Trophoblast cell (in vitro differentiated cells and primary cell): ENCODE data around the gene SMG7.

Source experiments
- DNase-seq, 2 donors: peaks; one replicate each; pipeline ENCODE4 v3.0.0-alpha.2; 2016
- H2AFZ ChIP-seq: 2 replicates; pipeline ENCODE4 v1.6.1; 2013; ENCODE audit warnings: low read length, moderate library complexity, mild to moderate bottlenecking; ENCODE audit not compliant: insufficient read depth, poor library complexity
- H2AK5ac ChIP-seq: 2 replicates; pipeline ENCODE4 v1.6.1; 2013; ENCODE audit warnings: mild to moderate bottlenecking, low read length
- H2BK120ac ChIP-seq: 2 replicates; pipeline ENCODE4 v1.6.1; 2013; ENCODE audit warnings: low read length, mild to moderate bottlenecking, moderate library complexity; ENCODE audit not compliant: insufficient read depth, poor library complexity
- H2BK12ac ChIP-seq: 2 replicates; pipeline ENCODE4 v1.6.1; 2013; ENCODE audit warnings: mild to moderate bottlenecking, low read length, moderate library complexity
- H2BK5ac ChIP-seq: 2 replicates; pipeline ENCODE4 v1.6.1; 2013; ENCODE audit warnings: low read length, low read depth, moderate library complexity, mild to moderate bottlenecking; ENCODE audit not compliant: poor library complexity
- H3K14ac ChIP-seq: 2 replicates; pipeline ENCODE4 v1.6.1; 2013; ENCODE audit warnings: mild to moderate bottlenecking, low read length
- H3K18ac ChIP-seq: 2 replicates; pipeline ENCODE4 v1.6.1; 2013; ENCODE audit warnings: mild to moderate bottlenecking, low read length
- H3K23ac ChIP-seq: 2 replicates; pipeline ENCODE4 v1.6.1; 2013; ENCODE audit warnings: low read length
- H3K27ac ChIP-seq: 2 replicates; pipeline ENCODE4 v1.5.1; 2013; ENCODE audit warnings: low read depth, mild to moderate bottlenecking, inconsistent platforms, low read length, moderate library complexity
- H3K27me3 ChIP-seq: 2 replicates; pipeline ENCODE4 v1.6.1; 2013; ENCODE audit warnings: inconsistent platforms, mild to moderate bottlenecking, low read length, moderate library complexity; ENCODE audit not compliant: insufficient read depth
- H3K36me3 ChIP-seq, 2 experiments: 1 replicate in 1 of 2; 2 replicates in 1 of 2; pipeline ENCODE4 v1.6.1; 2013; ENCODE audit warnings: low read length in 2 of 2, mild to moderate bottlenecking in 2 of 2, moderate library complexity in 1 of 2; ENCODE audit not compliant: insufficient read depth in 2 of 2, control insufficient read depth in 1 of 2
- H3K4ac ChIP-seq: 2 replicates; pipeline ENCODE4 v1.6.1; 2013; ENCODE audit warnings: low read depth, mild to moderate bottlenecking, low read length, moderate library complexity
- H3K4me1 ChIP-seq, 2 experiments: 1 replicate in 1 of 2; 2 replicates in 1 of 2; pipeline ENCODE4 v1.6.1; 2013; ENCODE audit warnings: low read length in 2 of 2, mild to moderate bottlenecking in 2 of 2, moderate library complexity in 1 of 2; ENCODE audit not compliant: insufficient read depth in 2 of 2, control insufficient read depth in 1 of 2
- H3K4me2 ChIP-seq: 2 replicates; pipeline ENCODE4 v1.6.1; 2013; ENCODE audit warnings: inconsistent platforms, mild to moderate bottlenecking, low read length, moderate library complexity
- H3K4me3 ChIP-seq: 2 replicates; pipeline ENCODE4 v1.5.1; 2013; ENCODE audit warnings: mild to moderate bottlenecking, low read depth, low read length, inconsistent platforms
- H3K79me1 ChIP-seq: one replicate; pipeline ENCODE4 v1.6.1; 2013; ENCODE audit warnings: low read length
- H3K79me2 ChIP-seq: 2 replicates; pipeline ENCODE4 v1.6.1; 2013; ENCODE audit warnings: low read length, mild to moderate bottlenecking; ENCODE audit not compliant: control insufficient read depth, insufficient read depth, poor library complexity
- H3K9ac ChIP-seq: 2 replicates; pipeline ENCODE4 v1.6.1; 2013; ENCODE audit warnings: mild to moderate bottlenecking, low read length
- H3K9me3 ChIP-seq: 2 replicates; pipeline ENCODE4 v1.6.1; 2013; ENCODE audit warnings: low read depth, mild to moderate bottlenecking, control low read depth, inconsistent platforms, low read length; ENCODE audit not compliant: insufficient read depth
- H4K12ac ChIP-seq: 2 replicates; pipeline ENCODE4 v1.6.1; 2013; ENCODE audit warnings: low read depth, mild to moderate bottlenecking, low read length, moderate library complexity
- H4K8ac ChIP-seq: 2 replicates; pipeline ENCODE4 v1.6.1; 2013; ENCODE audit warnings: low read depth, mild to moderate bottlenecking, low read length, moderate library complexity
- H4K91ac ChIP-seq: one replicate; pipeline ENCODE4 v1.6.1; 2013; ENCODE audit warnings: low read depth, mild to moderate bottlenecking, low read length, moderate library complexity
- WGBS: extraction: QIAGEN DNeasy Blood & Tissue Kit; methylation state at CpG from one replicate; pipeline ENCODE4 v1.1.7; 2013; ENCODE audit warnings: missing lambda C conversion rate; ENCODE audit not compliant: insufficient read length, insufficient coverage; ENCODE audit errors: extremely low coverage; 5-methylcytosine and 5-hydroxymethylcytosine counted together

SMG7 gene

GRCh38 chr1:183592733-183593132 is 120.4 kb downstream of the SMG7 start:
- Histone ChIP-seq H2AFZ (no peak overlapping the region), H3K9ac (no peak overlapping the region), H4K8ac (no peak overlapping the region), H3K18ac (no peak overlapping the region), H4K91ac (no peak overlapping the region), H2AK5ac (no peak overlapping the region), H3K4me2 (no peak overlapping the region), H3K79me1 (no peaks in the 10 kb centered on the region), H3K4ac (no peak overlapping the region), H3K27ac (no peak overlapping the region), H3K79me2 (no peaks in the 10 kb centered on the region), H3K9me3 (no peaks in the 10 kb centered on the region), H3K14ac (no peak overlapping the region), H3K23ac (no peak overlapping the region), H2BK12ac (no peak overlapping the region), H2BK120ac (no peak overlapping the region), H3K36me3 (no peaks in the 10 kb centered on the region), H4K12ac (no peak overlapping the region), H2BK5ac (no peak overlapping the region), H3K4me3 (no peak overlapping the region), H3K4me1 (peaks cover 0 to 4% of the 10 kb centered on the region in 2 experiments), H3K27me3 (no peaks in the 10 kb centered on the region)
- WGBS, result no CpG with 5 or more reads among the region's 7 CpGs
- no peak for DNase-seq

- DNase-seq, result no peak
- Histone ChIP-seq H3K4me1 (peaks cover 0 to 6% of the 10 kb centered on the region in 2 experiments), H2BK5ac (no peak overlapping the region), H3K23ac (no peak overlapping the region), H3K27me3 (no peaks in the 10 kb centered on the region), H2BK12ac (no peak overlapping the region), H3K79me2 (no peaks in the 10 kb centered on the region), H3K36me3 (no peaks in the 10 kb centered on the region), H3K4me2 (no peak overlapping the region), H4K91ac (no peak overlapping the region), H3K14ac (no peak overlapping the region), H4K8ac (no peak overlapping the region), H3K9me3 (no peaks in the 10 kb centered on the region), H2AFZ (no peak overlapping the region), H3K27ac (no peak overlapping the region), H3K4ac (no peak overlapping the region), H3K18ac (no peak overlapping the region), H2AK5ac (no peak overlapping the region), H3K4me3 (no peak overlapping the region), H3K9ac (no peak overlapping the region), H2BK120ac (no peak overlapping the region), H3K79me1 (no peaks in the 10 kb centered on the region), H4K12ac (no peak overlapping the region)
- WGBS, result no CpG with 5 or more reads among the region's 3 CpGs
These were observed 121.1 kb downstream of the SMG7 start for GRCh38 chr1:183593356-183593755.

DNA sequence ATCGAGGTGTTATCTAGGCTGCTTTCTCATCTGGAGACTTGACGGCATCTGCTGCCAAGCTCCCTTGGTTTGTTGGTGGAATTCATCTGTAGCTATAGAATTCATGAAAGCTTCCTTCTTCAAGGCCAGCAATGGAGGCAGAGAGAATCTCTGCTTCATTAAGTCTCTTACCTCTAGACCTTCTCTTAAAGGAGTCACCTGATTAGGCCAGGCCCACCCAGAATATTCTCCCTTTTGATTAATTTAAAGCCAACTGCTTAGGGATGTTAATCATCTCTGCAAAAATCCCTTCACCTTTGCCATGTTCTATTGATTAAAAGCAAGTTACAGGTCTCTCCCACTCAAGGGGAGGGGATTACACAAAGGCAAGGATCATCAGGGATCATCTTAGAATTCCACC is 123.2 kb downstream of the SMG7 start:
- Histone ChIP-seq H3K9me3 (no peaks in the 10 kb centered on the region), H4K8ac (no peak overlapping the region), H3K9ac (no peak overlapping the region), H4K12ac (no peak overlapping the region), H2AFZ (no peak overlapping the region), H4K91ac (no peak overlapping the region), H3K27ac (no peak overlapping the region), H2BK12ac (no peak overlapping the region), H3K27me3 (no peaks in the 10 kb centered on the region), H3K23ac (no peak overlapping the region), H3K4me3 (no peak overlapping the region), H2AK5ac (no peak overlapping the region), H3K4ac (no peak overlapping the region), H3K36me3 (no peaks in the 10 kb centered on the region), H3K4me1 (peaks cover 0 to 6% of the 10 kb centered on the region in 2 experiments), H3K79me2 (no peaks in the 10 kb centered on the region), H2BK5ac (no peak overlapping the region), H3K18ac (no peak overlapping the region), H3K14ac (no peak overlapping the region), H3K79me1 (no peaks in the 10 kb centered on the region), H2BK120ac (no peak overlapping the region), H3K4me2 (no peak overlapping the region)
- no peak for DNase-seq
- no CpG with 5 or more reads among the region's 2 CpGs for WGBS

GRCh38 chr1:183596500-183596899 is 124.2 kb downstream of the SMG7 start:
- Histone ChIP-seq H3K9me3 (no peaks in the 10 kb centered on the region), H3K36me3 (no peaks in the 10 kb centered on the region), H4K8ac (no peak overlapping the region), H3K4me3 (no peak overlapping the region), H3K18ac (no peak overlapping the region), H3K27me3 (no peaks in the 10 kb centered on the region), H3K4me1 (peaks cover 0 to 6% of the 10 kb centered on the region in 2 experiments), H3K4ac (no peak overlapping the region), H3K79me1 (no peaks in the 10 kb centered on the region), H4K12ac (no peak overlapping the region), H3K4me2 (no peak overlapping the region), H3K79me2 (no peaks in the 10 kb centered on the region), H3K14ac (no peak overlapping the region), H2AK5ac (no peak overlapping the region), H4K91ac (no peak overlapping the region), H2BK120ac (no peak overlapping the region), H3K9ac (no peak overlapping the region), H3K23ac (no peak overlapping the region), H2BK5ac (no peak overlapping the region), H2AFZ (no peak overlapping the region), H2BK12ac (no peak overlapping the region), H3K27ac (no peak overlapping the region)
- no CpG with 5 or more reads among the region's 5 CpGs for WGBS
- no peak for DNase-seq
